ENCODE measurements around the gene HSFX3.
A peak's percentile ranks its signal among the peaks of the same experiment; 100 is the strongest.
"Not testable (repeated sequence)": the region's sequence is repeated elsewhere in the genome, so short reads cannot be mapped to it uniquely, and the experiment has no call there.

HSFX3 gene

GRCh38 chrX:149505671-149506070, 44.1 kb downstream of the HSFX3 start:
- H3K79me2 ChIP-seq (ENCODE audit: insufficient read depth, low read depth), result no peaks in the 10 kb centered on the region
- H3K4me2 ChIP-seq, result peak overlapping the region; percentile 78
- H3K27me3 ChIP-seq (ENCODE audit: insufficient read depth, low read depth), result no peaks in the 10 kb centered on the region
- H3K4me3 ChIP-seq (IDR thresholded peaks at IDR 0.05; ENCODE audit: insufficient read depth, low read depth, low read length), result no peak overlapping the region
- peak overlapping the region; percentile 67; the same call in 1 of the 2 replicates for H3K9ac ChIP-seq
- no peak for TF ChIP-seq CTCF (conservative IDR thresholded peaks at IDR 0.05; ENCODE audit: low read depth, low read length)
- H3K4me1 ChIP-seq (ENCODE audit: low read depth, poor library complexity, severe bottlenecking), result peaks cover 30% of the 10 kb centered on the region
- H2AFZ ChIP-seq (ENCODE audit: low read depth), result peak overlapping the region; percentile 44
- H3K27ac ChIP-seq, result peak overlapping the region; percentile 85; the same call in 1 of the 2 replicates
- H4K20me1 ChIP-seq (ENCODE audit: insufficient read depth), result no peaks in the 10 kb centered on the region
- H3K36me3 ChIP-seq (ENCODE audit: insufficient read depth), result no peaks in the 10 kb centered on the region

GRCh38 chrX:149504915-149505651, 44.6 kb downstream of the HSFX3 start, which contains the start of gene IDS:
Gene IDS (minus strand): TSS chrX:149505306. CDS start chrX:149505137, 169 bp downstream.
- H4K20me1 ChIP-seq (ENCODE audit: insufficient read depth), result no peaks in the 10 kb centered on the region
- H3K4me3 ChIP-seq (IDR thresholded peaks at IDR 0.05; ENCODE audit: insufficient read depth, low read depth, low read length), result no peak within 1 kb of the TSS
- H2AFZ ChIP-seq (ENCODE audit: low read depth), result peak within 1 kb of the TSS; percentile 44
- H3K4me2 ChIP-seq, result peak within 1 kb of the TSS; percentile 78
- TF ChIP-seq CTCF (conservative IDR thresholded peaks at IDR 0.05; ENCODE audit: low read depth, low read length), result no peak
- H3K36me3 ChIP-seq (ENCODE audit: insufficient read depth), result no peaks in the 10 kb centered on the region
- peaks cover 34% of the 10 kb centered on the region for H3K4me1 ChIP-seq (ENCODE audit: low read depth, poor library complexity, severe bottlenecking)
- H3K27me3 ChIP-seq (ENCODE audit: insufficient read depth, low read depth), result no peaks in the 10 kb centered on the region
- no peaks in the 10 kb centered on the region for H3K79me2 ChIP-seq (ENCODE audit: insufficient read depth, low read depth)
- H3K27ac ChIP-seq, result peak within 1 kb of the TSS; percentile 85
- H3K9ac ChIP-seq, result peak within 1 kb of the TSS; percentile 67

GRCh38 chrX:149504226-149504914, 45.4 kb downstream of the HSFX3 start:
- no peaks in the 10 kb centered on the region for H3K79me2 ChIP-seq (ENCODE audit: insufficient read depth, low read depth)
- no peaks in the 10 kb centered on the region for H4K20me1 ChIP-seq (ENCODE audit: insufficient read depth)
- peak overlapping the region; percentile 85 for H3K27ac ChIP-seq
- H3K36me3 ChIP-seq (ENCODE audit: insufficient read depth), result no peaks in the 10 kb centered on the region
- H3K27me3 ChIP-seq (ENCODE audit: insufficient read depth, low read depth), result no peaks in the 10 kb centered on the region
- H3K4me2 ChIP-seq, result peak overlapping the region; percentile 50
- peaks cover 35% of the 10 kb centered on the region for H3K4me1 ChIP-seq (ENCODE audit: low read depth, poor library complexity, severe bottlenecking)
- TF ChIP-seq CTCF (conservative IDR thresholded peaks at IDR 0.05; ENCODE audit: low read depth, low read length), result peak; percentile 75
- H3K4me3 ChIP-seq (IDR thresholded peaks at IDR 0.05; ENCODE audit: insufficient read depth, low read depth, low read length), result no peak overlapping the region
- H2AFZ ChIP-seq (ENCODE audit: low read depth), result no peak overlapping the region
- peak overlapping the region; percentile 67 for H3K9ac ChIP-seq

- H3K27me3 ChIP-seq (ENCODE audit: insufficient read depth, low read depth); H4K20me1 ChIP-seq (ENCODE audit: insufficient read depth); H3K4me3 ChIP-seq (IDR thresholded peaks at IDR 0.05; ENCODE audit: insufficient read depth, low read depth, low read length); H3K36me3 ChIP-seq (ENCODE audit: insufficient read depth); H2AFZ ChIP-seq (ENCODE audit: low read depth); H3K79me2 ChIP-seq (ENCODE audit: insufficient read depth, low read depth): not testable (repeated sequence)
- peak overlapping the region; percentile 85 for H3K27ac ChIP-seq
- peaks cover 35% of the 10 kb centered on the region for H3K4me1 ChIP-seq (ENCODE audit: low read depth, poor library complexity, severe bottlenecking)
- peak overlapping the region; percentile 45; the same call in 1 of the 2 replicates for H3K4me2 ChIP-seq
- peak overlapping the region; percentile 67; the same call in 1 of the 2 replicates for H3K9ac ChIP-seq
These were observed 46.3 kb downstream of the HSFX3 start for GRCh38 chrX:149503446-149503845.

GRCh38 chrX:149502923-149503322, 46.8 kb downstream of the HSFX3 start:
- peak overlapping the region; percentile 85 for H3K27ac ChIP-seq
- H3K9ac ChIP-seq, result peak overlapping the region; percentile 67; the same call in 1 of the 2 replicates
- H3K79me2 ChIP-seq (ENCODE audit: insufficient read depth, low read depth); H3K36me3 ChIP-seq (ENCODE audit: insufficient read depth); H3K4me3 ChIP-seq (IDR thresholded peaks at IDR 0.05; ENCODE audit: insufficient read depth, low read depth, low read length); H4K20me1 ChIP-seq (ENCODE audit: insufficient read depth); H2AFZ ChIP-seq (ENCODE audit: low read depth); H3K27me3 ChIP-seq (ENCODE audit: insufficient read depth, low read depth): not testable (repeated sequence)
- H3K4me2 ChIP-seq, result peak overlapping the region; percentile 45; the same call in 1 of the 2 replicates
- peaks cover 35% of the 10 kb centered on the region for H3K4me1 ChIP-seq (ENCODE audit: low read depth, poor library complexity, severe bottlenecking)
